Panc1 (cell line): ENCODE results near the gene POLR2F.

Experiments
- CTCF ChIP-seq: fragments of 450-650 bp; IDR thresholded peaks from 2 replicates; pipeline ENCODE4 v1.5.1; 2017; ENCODE audit warnings: mild to moderate bottlenecking
- POLR2AphosphoS5 ChIP-seq: IDR thresholded peaks from 2 replicates; pipeline ENCODE4 v1.6.1; 2012; ENCODE audit warnings: mild to moderate bottlenecking, low read depth, low read length, moderate library complexity
- REST ChIP-seq, 2 experiments: IDR thresholded peaks; 2 replicates each; pipeline ENCODE4 v1.6.1; 2011 to 2012; ENCODE audit warnings: low read depth in 2 of 2, control low read depth in 1 of 2, low read length in 1 of 2, mild to moderate bottlenecking in 1 of 2, moderate library complexity in 1 of 2; ENCODE audit not compliant: insufficient read depth in 1 of 2
- TCF7L2 ChIP-seq: IDR thresholded peaks from 2 replicates; pipeline ENCODE4 v1.6.1; 2011; ENCODE audit warnings: mild to moderate bottlenecking, low read depth, low read length, inconsistent platforms

- TF ChIP-seq POLR2AphosphoS5, result no peak
- no peak for TF ChIP-seq CTCF
- no peak for TF ChIP-seq TCF7L2
- no peak for TF ChIP-seq REST (IDR thresholded peaks at IDR 0.05; ENCODE audit: insufficient read depth in 1 of 2, low read depth in 2 of 2, low read length in 1 of 2)
Observed at GRCh38 chr22:37973271-37974170, 20.0 kb downstream of the POLR2F start.
